ENCODE measurements around the gene FSCN2. TPM values are rescaled to one million over a fixed set of nuclear protein-coding genes. Genes with fewer than 3 reads are reported as not detected.

FSCN2 gene, protein sequence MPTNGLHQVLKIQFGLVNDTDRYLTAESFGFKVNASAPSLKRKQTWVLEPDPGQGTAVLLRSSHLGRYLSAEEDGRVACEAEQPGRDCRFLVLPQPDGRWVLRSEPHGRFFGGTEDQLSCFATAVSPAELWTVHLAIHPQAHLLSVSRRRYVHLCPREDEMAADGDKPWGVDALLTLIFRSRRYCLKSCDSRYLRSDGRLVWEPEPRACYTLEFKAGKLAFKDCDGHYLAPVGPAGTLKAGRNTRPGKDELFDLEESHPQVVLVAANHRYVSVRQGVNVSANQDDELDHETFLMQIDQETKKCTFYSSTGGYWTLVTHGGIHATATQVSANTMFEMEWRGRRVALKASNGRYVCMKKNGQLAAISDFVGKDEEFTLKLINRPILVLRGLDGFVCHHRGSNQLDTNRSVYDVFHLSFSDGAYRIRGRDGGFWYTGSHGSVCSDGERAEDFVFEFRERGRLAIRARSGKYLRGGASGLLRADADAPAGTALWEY
- total RNA-seq (under 1 TPM in 6 of 9 donors, not detected in 3; 0.22 to 0.72 (median 0.45) TPM), polyA plus RNA-seq (under 1 TPM; 0.28 to 0.42 TPM)
- long read RNA-seq, donor 1, result 0 reads
- long read RNA-seq, donor 2, partial matches to known transcripts, result 0 of 2 reads
- long read RNA-seq, donor 2, other reads (novel, unspliced or antisense), result 1 of 2 reads
- long read RNA-seq, donor 3, result 0 reads

DNA sequence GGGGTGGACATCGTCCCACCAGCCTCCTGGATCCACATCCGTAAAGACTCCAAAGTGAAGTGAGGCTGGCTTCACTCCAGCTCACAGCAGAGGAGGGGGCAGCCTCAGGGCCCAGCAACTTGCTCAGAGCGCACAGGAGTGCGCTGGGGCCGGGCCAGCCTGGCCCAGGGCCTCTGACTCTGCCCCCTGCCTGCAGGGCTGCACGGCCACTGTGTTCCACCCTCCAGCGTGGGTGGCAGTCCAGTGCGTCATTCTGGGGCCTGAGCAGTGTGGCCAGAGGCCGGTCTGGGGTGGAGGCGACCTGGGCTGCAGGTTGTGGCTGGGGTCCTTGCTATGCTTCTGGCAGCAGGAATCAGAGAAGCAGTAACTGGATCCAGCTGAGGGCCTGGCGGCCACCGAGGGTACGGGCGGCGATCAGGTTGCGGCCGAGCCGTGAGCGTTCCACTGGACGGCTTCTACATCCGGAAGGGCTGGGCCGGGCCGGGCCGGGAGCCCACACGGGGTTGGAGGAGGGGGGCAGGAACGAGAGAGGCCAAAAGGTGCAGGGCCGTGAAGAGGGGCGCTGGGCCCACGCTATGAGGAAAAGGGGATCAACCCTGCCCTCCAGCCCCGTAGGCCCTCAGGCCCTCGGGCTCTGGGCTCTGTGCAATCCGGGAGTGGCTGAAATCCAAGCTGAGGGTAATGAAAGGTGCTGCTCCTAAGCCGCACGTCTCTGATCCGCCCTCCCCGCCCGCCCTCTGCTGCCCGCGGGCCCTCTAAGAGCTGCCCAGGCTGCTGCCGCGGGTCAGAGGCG, at the start of gene FSCN2:
Gene FSCN2 (plus strand): TSS at position 787 of the 793 bp plus-strand sequence. CDS start 155 bp downstream, outside the sequence.
- Histone ChIP-seq H3K27me3 (peaks cover 0 to 58% (median 13%) of the 10 kb centered on the region in 9 donors), H3K36me3 (no peaks in the 10 kb centered on the region), H3K27ac (no peak within 1 kb of the TSS), H3K4me1 (peaks cover 0 to 15% (median 0%) of the 10 kb centered on the region in 12 donors), H3K9me3 (no peaks in the 10 kb centered on the region), H3K4me3 (peak within 1 kb of the TSS in 1 of 12 donors; percentile 14)
- ATAC-seq (peak in 2 of 4 donors; percentile 42 to 48), DNase-seq (peak in 1 of 5 donors; percentile 58)
- intact Hi-C loops (cut with DNase I), result no loop called here
- WGBS, 4 donors, result 41 to 61% (median 54%) methylated on average over 35 to 42 of the region's 42 CpGs
- TF ChIP-seq, protein P1, sequence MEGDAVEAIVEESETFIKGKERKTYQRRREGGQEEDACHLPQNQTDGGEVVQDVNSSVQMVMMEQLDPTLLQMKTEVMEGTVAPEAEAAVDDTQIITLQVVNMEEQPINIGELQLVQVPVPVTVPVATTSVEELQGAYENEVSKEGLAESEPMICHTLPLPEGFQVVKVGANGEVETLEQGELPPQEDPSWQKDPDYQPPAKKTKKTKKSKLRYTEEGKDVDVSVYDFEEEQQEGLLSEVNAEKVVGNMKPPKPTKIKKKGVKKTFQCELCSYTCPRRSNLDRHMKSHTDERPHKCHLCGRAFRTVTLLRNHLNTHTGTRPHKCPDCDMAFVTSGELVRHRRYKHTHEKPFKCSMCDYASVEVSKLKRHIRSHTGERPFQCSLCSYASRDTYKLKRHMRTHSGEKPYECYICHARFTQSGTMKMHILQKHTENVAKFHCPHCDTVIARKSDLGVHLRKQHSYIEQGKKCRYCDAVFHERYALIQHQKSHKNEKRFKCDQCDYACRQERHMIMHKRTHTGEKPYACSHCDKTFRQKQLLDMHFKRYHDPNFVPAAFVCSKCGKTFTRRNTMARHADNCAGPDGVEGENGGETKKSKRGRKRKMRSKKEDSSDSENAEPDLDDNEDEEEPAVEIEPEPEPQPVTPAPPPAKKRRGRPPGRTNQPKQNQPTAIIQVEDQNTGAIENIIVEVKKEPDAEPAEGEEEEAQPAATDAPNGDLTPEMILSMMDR (IDR thresholded peaks at IDR 0.05), result peak in 1 of 12 donors; percentile 29
- no peak for TF ChIP-seq POLR2A (IDR thresholded peaks at IDR 0.05)

DNA sequence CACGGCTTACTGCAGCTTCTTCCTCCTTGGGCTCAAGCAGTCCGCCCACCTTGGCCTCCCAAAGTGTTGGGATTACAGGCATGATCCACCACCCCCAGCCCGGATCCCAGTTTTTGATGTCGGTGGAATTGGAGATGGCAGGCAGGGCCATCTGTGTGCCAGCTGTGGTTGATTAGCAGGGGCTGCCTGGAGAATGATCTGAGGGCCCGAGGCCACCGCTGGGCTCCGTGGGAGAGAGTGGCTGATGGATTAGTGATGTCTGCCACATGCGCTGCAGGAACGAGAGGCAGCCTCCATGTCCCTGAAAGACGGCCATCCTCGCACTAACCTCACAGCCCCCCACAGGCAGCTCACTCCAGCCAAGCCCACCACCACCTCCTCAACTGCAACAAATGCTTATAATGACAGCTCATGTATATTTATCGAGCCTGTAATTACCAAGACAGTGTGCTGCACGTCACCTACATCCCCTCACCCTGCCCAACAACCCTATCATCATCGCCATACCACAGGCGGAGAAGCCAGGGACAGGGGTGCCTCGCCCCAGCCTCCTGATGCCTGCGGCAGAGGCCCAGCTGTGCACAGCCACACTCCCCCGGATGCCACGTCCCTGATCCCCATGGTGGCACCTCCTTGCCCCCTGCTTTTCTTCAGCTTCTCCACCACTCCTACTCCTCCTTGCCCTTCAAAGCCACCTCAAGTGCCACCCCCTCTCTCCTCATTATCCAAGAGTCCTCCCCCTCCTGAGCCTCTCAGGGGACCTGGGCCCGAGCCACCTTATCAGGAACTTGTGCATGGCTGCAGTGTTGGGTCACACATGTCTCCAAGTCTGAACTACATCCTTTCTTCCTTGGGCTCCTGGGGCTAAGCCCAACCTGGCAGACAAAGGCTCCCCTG, 48.8 kb upstream of the FSCN2 start:
- Histone ChIP-seq H3K27me3 (peaks cover 0 to 8% (median 0%) of the 10 kb centered on the region in 9 donors), H3K9me3 (no peaks in the 10 kb centered on the region), H3K27ac (peak overlapping the region in 1 of 12 donors; percentile 62), H3K36me3 (no peaks in the 10 kb centered on the region), H3K4me1 (peaks cover 0 to 47% (median 36%) of the 10 kb centered on the region in 12 donors), H3K4me3 (no peak overlapping the region)
- 80 to 91% (median 88%) methylated on average over 17 to 20 of the region's 20 CpGs for WGBS, 4 donors
- TF ChIP-seq, protein P1 (IDR thresholded peaks at IDR 0.05), result no peak
- no peak for TF ChIP-seq POLR2A (IDR thresholded peaks at IDR 0.05)
- ATAC-seq (no peak), DNase-seq (no peak)
- intact Hi-C loops (cut with DNase I), result loop anchor here (2.0 to 10.0 kb wide), 14 partner anchors 35 to 337 kb away; partner anchors contain the start of genes SLC38A10 (in 3 of the 10) and BAHCC1 (in 2 of the 10)

DNA sequence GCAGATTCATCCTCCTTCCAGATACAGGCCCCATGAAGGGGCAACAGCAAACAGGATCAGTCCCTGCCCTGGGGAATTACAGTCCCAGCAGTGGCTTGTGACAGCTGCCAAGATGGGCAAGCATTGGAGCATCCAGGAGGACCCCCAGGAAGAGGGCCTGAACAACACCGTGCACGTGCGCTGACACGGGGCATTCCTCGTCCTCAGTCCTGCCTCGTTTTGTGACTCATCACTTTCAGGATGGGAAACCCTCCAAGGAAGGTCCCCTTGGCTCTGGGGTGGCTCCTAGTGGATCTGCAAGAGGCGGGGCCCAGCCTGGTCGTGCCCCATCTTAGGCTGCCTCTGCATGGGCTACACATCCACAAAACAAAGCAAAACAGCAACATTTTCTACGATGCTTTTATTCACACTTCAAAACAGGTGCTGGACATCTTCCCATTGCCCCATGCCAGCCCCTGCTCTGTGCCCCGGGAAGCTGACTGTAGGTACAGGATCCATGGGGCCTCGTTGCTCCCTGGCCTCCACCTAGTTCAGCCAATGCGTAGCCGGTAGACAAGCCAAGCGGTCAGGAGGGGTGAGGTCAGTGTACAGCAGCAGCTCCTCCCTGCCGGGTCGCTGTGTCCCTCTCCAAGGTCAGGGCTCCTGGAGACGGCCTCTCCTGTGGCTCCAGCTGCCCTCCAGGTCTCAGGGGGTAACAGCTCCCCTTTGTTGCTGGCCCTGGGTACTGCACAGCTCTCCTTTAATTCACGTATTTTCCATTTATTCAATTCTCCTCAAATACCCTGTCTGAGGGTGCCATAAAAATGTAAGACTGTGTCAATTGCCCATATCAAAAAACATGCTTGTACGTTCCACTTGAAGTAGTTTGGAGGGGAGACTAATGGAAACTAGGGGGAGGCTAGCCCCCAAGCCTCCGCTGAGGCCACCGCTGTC, 47.8 kb upstream of the FSCN2 start:
- ATAC-seq, result peak in 3 of 4 donors; percentile 7 to 32 (median 32)

More for the DNA sequence above, 47.8 kb upstream of the FSCN2 start:
- peak overlapping the region in 8 of 12 donors; percentile 47 to 67 (median 60) for H3K4me3 ChIP-seq
- intact Hi-C loops (cut with DNase I), result loop anchor here (2.0 to 10.0 kb wide), 11 partner anchors 53 to 338 kb away; partner anchors contain the start of genes SLC38A10 (in 3 of the 10) and BAHCC1 (in 2 of the 10)
- DNase-seq, result peak in 4 of 5 donors; percentile 50 to 78 (median 61)
- H3K27ac ChIP-seq, result peak overlapping the region in 3 of 12 donors; percentile 43 to 63 (median 62)
- no peaks in the 10 kb centered on the region for H3K9me3 ChIP-seq
- WGBS, 4 donors, result 47 to 53% (median 49%) methylated on average over 14 to 21 of the region's 21 CpGs
- H3K27me3 ChIP-seq, result peaks cover 0 to 8% (median 0%) of the 10 kb centered on the region in 9 donors
- no peaks in the 10 kb centered on the region for H3K36me3 ChIP-seq
- peaks cover 0 to 52% (median 39%) of the 10 kb centered on the region in 12 donors for H3K4me1 ChIP-seq
- TF ChIP-seq, protein P1 (IDR thresholded peaks at IDR 0.05), result no peak
- TF ChIP-seq POLR2A (IDR thresholded peaks at IDR 0.05), result no peak
